ENCODE results near the gene GDAP1L1.

- no peak for TF ChIP-seq POLR2A (IDR thresholded peaks at IDR 0.05; ENCODE audit: low read depth)
- TF ChIP-seq CTCF (IDR thresholded peaks at IDR 0.05): no peak
- no peak for TF ChIP-seq POLR2AphosphoS5 (IDR thresholded peaks at IDR 0.05)
- TF ChIP-seq EP300 (IDR thresholded peaks at IDR 0.05): no peak
These were observed 15.2 kb upstream of the GDAP1L1 start for GRCh38 chr20:44231713-44232468.
